HL-60 (cell line): ENCODE data around the gene HAT1.

ENCODE experiments used
- CTCF ChIP-seq: IDR thresholded peaks from one replicate; pipeline ENCODE4 v1.5.1; 2011; ENCODE audit warnings: low read length, control low read depth, inconsistent platforms; ENCODE audit not compliant: insufficient read depth
- REST ChIP-seq: IDR thresholded peaks from 2 replicates; pipeline ENCODE4 v1.6.1; 2012; ENCODE audit warnings: low read depth; ENCODE audit not compliant: insufficient replicate concordance

GRCh38 chr2:171909266-171909665 lies 13.0 kb upstream of the HAT1 start:
- no peak for TF ChIP-seq CTCF
- no peak for TF ChIP-seq REST
